Breast epithelium (tissue), 3 donors: ENCODE data around the gene ZNF536.

Experiments
- CTCF ChIP-seq, 3 donors: fragments of 450-650 bp; IDR thresholded peaks; one replicate each; pipeline ENCODE4 v1.5.1; 2016 to 2017; ENCODE audit warnings: antibody characterized with exemption in 3 of 3, mild to moderate bottlenecking in 3 of 3, moderate library complexity in 3 of 3
- POLR2AphosphoS5 ChIP-seq, 3 donors: sonication (generic); formaldehyde crosslinking; IDR thresholded peaks; one replicate each; pipeline ENCODE4 v1.6.1; 2017; ENCODE audit warnings: antibody characterized with exemption in 3 of 3

GRCh38 chr19:30332445-30333234 lies 39.5 kb upstream of the ZNF536 start:
- TF ChIP-seq CTCF (IDR thresholded peaks at IDR 0.05): no peak
- no peak for TF ChIP-seq POLR2AphosphoS5 (IDR thresholded peaks at IDR 0.05)
